GM13977 (cell line): ENCODE measurements around the gene LRCH4.

Source experiments
- DNase-seq: peaks from one replicate; pipeline ENCODE4 v3.0.0; 2012; ENCODE audit warnings: low spot score
- in situ Hi-C: fragments of 300-500 bp; cut with MboI; formaldehyde crosslinking; loops from one replicate; pipeline ENCODE4 v1.12.0; 2022; ENCODE audit warnings: low sequenced_read_pairs, low pct_unique_long_range_greater_than_20kb, mixed read lengths, inconsistent platforms; ENCODE audit not compliant: unreplicated experiment
- TF ChIP-seq, protein P1 (sequence below): IDR thresholded peaks from 2 replicates; pipeline ENCODE4 v1.5.1; 2012; ENCODE audit warnings: mild to moderate bottlenecking, control low read depth; ENCODE audit not compliant: insufficient read depth; ENCODE audit errors: extremely low read depth, missing control alignments

LRCH4 gene

DNA sequence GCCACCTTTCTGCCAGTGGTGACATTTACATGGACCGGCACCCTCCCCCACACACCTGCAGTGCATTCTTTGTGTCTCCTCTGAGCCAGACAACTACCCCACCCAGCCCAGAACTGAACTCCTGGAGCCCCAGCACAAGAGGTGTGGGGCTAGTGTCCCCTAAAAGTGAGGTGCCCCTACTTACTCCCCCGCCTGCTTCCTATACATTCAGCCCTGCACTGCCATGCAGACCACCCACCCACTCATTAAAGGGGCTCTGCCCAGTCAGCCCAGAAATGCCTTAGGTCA is 14.2 kb downstream of the LRCH4 start:
- in situ Hi-C loops: no loop called here
- TF ChIP-seq, protein P1, sequence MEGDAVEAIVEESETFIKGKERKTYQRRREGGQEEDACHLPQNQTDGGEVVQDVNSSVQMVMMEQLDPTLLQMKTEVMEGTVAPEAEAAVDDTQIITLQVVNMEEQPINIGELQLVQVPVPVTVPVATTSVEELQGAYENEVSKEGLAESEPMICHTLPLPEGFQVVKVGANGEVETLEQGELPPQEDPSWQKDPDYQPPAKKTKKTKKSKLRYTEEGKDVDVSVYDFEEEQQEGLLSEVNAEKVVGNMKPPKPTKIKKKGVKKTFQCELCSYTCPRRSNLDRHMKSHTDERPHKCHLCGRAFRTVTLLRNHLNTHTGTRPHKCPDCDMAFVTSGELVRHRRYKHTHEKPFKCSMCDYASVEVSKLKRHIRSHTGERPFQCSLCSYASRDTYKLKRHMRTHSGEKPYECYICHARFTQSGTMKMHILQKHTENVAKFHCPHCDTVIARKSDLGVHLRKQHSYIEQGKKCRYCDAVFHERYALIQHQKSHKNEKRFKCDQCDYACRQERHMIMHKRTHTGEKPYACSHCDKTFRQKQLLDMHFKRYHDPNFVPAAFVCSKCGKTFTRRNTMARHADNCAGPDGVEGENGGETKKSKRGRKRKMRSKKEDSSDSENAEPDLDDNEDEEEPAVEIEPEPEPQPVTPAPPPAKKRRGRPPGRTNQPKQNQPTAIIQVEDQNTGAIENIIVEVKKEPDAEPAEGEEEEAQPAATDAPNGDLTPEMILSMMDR: no peak
- no peak for DNase-seq

DNA sequence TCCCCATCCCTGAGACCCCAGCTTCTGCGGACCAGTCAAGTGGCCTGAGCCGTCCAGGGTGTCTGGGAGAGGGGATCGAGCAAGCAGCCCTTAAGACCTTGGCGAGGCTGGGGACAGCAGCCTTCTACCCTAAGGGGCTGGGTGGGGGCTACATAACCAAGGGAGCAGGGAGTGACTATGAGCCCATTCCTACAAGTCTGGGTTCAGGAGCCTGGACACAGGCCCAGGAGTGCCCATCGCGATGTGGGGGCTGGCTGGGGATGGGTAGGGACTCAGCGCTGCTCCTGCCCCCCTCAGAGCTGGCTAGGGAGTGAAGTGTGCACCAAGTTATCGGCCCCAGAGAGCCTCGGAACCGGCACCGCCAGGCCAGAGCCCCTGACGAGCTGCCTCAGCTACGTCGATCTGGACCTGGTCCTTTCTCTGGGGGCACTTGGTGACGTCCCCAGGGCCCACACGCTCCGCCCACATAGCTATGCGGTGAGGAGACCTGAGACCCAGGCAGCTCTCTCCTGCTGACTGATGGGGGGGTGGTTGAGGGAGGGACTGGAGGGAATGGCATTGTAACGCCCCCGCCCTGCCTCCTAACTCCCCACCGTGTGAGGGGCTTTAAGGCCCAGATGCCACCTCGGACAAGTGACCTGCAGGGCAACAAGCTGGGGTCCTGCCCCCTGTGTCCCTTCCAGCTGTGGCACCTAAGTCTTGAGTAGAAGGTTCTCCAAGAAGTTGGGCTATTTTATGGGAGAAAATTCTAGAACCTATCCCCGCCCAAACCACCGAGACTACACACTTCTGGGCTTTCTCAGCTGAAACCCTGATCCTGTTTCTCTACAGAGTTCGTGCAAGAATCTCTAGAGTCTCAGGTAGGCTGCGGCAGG is 14.7 kb downstream of the LRCH4 start:
- in situ Hi-C loops: no loop called here
- TF ChIP-seq, protein P1: no peak

DNA sequence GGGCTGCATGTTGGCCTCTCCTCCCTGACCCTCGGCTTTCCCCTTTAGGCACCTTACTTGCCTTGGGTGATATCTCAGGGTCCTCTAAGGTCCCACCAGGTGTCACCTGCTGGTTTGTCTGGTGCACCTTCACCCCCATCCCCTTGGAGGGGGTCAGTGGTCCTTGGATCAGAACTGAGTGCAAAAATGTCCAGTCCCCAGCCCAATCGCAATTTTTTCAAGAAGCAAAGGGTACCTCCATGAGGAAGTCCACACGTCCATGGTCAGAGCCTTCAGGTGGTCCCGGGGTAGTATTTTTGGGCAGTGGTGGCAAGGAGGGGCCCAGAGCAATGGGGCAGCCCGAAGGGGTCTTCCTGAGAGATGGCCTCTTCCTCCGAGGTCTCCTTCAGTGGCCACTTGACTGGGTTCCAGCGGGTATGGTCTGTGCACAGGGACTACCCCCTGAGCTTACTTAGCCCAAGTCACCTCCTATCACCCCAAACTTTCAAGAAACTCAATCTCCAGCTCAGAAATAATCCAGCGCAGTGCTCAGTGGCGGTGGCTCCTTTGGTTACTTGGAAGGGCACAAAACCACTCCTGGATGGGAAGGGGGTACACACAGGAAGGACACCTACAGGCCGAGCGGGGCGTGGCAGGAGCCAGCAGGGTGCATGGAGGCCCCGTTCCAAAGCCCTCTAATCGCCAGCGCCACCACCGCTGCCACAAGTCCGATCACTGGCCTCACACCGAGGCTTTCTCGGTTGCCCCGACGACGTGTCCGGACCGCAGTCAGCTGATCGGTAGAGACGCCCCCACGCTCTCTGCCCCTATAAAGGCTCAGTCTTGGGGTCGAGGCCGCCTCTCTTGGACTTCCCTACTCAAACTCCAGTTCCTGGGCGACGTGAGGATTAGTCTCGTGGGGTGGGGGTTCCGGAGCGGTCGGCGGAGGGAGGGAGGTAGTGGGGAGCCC is 16.8 kb downstream of the LRCH4 start:
- TF ChIP-seq, protein P1: peak; percentile 46
- in situ Hi-C loops: no loop called here
- DNase-seq: peak; percentile 70

More for the DNA sequence above, 14.7 kb downstream of the LRCH4 start:
- no peak for DNase-seq

DNA sequence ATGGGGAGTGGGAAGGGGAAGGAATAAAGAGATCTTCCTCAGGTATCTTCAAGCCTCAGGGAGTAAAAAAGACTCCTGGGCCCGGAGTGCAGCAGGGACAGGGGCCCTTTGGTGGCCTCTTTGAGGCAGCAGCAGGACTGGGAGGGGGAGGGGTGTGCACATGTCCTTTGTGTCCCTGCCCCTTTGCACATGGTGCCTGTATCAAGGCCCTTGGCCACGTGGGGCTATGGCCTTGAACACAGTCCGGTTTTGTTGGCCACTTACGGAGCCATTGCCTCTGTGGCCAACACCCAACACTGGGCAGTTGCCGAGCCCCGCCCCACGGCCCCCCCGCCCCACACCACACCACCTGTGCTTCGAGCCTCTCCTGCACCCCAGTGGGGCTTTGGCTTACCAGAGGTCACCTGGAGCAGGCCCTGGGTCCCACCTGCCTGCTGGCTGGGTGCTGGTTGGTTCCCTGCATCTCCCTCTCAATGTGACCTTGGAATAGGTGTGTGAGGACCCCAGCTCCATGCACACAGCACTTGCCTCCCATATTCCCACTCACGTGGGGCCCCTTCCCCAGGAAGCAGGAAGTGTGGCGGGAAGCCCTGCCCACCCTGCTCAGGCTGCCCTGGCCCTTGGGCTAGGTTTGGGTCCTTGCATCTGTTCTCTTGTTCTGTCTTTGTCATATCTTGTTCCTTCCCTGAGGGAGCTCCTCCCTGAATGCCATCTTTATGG is 17.6 kb downstream of the LRCH4 start:
- TF ChIP-seq, protein P1: no peak
- no peak for DNase-seq
- in situ Hi-C loops: no loop called here

DNA sequence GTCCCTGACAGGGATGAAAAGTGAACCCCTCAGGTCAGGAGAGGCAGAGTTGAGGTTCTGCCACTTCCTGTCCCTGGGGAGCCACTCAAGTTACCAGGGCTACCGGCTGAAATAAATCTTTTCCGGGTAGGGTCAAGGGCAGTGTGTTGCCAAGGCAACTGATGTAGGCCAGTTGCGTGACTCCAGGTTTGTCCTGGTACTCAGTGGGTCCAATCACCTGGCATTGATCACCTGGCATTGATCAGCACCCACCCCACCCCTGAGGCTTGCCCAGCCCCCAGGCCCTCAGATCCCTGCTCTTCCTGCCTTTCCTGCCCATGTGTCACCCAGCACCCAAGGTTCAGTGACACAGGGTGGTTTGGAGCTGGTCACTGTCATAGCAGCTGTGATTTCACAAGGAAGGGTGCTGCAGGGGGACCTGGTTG is 18.2 kb downstream of the LRCH4 start:
- in situ Hi-C loops: no loop called here
- no peak for DNase-seq
- TF ChIP-seq, protein P1: no peak

DNA sequence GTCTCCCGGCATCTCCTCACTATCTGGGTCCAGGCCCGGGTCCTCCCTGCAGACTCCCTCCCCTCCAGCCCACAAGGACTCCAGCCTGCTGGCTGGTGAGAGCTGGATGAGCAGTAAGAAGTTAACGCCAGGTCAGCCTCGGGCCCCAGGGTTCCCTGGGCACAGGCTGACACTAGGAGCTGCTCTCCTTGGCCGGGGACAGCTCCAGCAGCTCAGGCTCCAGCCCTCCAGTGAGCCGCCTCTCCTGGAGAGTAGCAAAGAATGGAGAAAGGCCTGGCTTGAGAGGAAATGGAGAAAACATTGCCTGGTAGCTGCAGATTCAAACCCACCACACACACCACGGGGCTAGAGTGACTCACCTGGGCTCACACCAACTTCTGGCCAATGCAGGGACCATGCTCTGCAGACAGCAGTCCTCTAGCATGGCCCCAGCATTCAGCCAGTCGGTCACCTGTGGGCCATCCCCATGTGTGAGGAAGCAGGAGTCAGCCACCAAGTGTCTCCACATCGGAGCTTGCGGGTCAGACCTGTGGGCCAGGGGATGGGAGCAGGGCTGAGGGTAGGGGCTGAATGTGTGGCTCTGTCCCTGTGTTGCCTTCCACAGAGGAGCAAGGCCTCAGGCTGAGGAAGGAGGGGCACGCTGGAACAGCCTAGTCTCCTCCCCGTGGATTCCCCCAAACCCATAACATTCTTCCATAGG is 18.7 kb downstream of the LRCH4 start:
- TF ChIP-seq, protein P1: no peak
- in situ Hi-C loops: no loop called here
- no peak for DNase-seq
